ENCODE results near the gene PTPN23.

Gene PTPN23

GRCh38 chr3:47425383-47425778, 44.6 kb downstream of the PTPN23 start:
- POLR2A ChIA-PET, result no interaction called here

GRCh38 chr3:47425959-47426358, 45.1 kb downstream of the PTPN23 start:
- CTCF ChIA-PET, result interaction anchor here (1.2 to 1.6 kb wide), 3 partner anchors 10 to 49 kb away, joined by 3 to 5 read pairs (median 4); partner anchors contain the start of gene SCAP
- POLR2A ChIA-PET, result interaction anchor here (0.6 kb wide), 1 partner anchor 1493 kb away, joined by 3 read pairs; no protein-coding TSS in a partner anchor
- DNase-seq (ENCODE audit: extremely low spot score), result no peak
- TF ChIP-seq CTCF (IDR thresholded peaks at IDR 0.05; ENCODE audit: control extremely low read depth, extremely low read depth, low read depth, missing control alignments), result no peak

More at GRCh38 chr3:47425383-47425778, 44.6 kb downstream of the PTPN23 start:
- CTCF ChIA-PET, result interaction anchor here (1.3 to 1.6 kb wide), 2 partner anchors 11 to 50 kb away, joined by 4 to 5 read pairs; partner anchors contain the start of gene SCAP
- DNase-seq (ENCODE audit: extremely low spot score), result no peak
- TF ChIP-seq CTCF (IDR thresholded peaks at IDR 0.05; ENCODE audit: control extremely low read depth, extremely low read depth, low read depth, missing control alignments), result no peak

GRCh38 chr3:47427866-47428265, 47.0 kb downstream of the PTPN23 start:
- POLR2A ChIA-PET, result no interaction called here
- CTCF ChIA-PET, result interaction anchor here (1.3 kb wide), 2 partner anchors 17 to 44 kb away, joined by 3 read pairs; no protein-coding TSS in a partner anchor
- no peak for DNase-seq (ENCODE audit: extremely low spot score)
- TF ChIP-seq CTCF (IDR thresholded peaks at IDR 0.05; ENCODE audit: control extremely low read depth, extremely low read depth, low read depth, missing control alignments), result no peak

- DNase-seq (ENCODE audit: extremely low spot score), result no peak
- POLR2A ChIA-PET, result no interaction called here
- no peak for TF ChIP-seq CTCF (IDR thresholded peaks at IDR 0.05; ENCODE audit: control extremely low read depth, extremely low read depth, low read depth, missing control alignments)
- CTCF ChIA-PET, result interaction anchor here (1.3 to 4.2 kb wide), 3 partner anchors 8 to 16 kb away, joined by 3 to 21 read pairs (median 9); no protein-coding TSS in a partner anchor
These were observed 47.8 kb downstream of the PTPN23 start for GRCh38 chr3:47428662-47429061.

GRCh38 chr3:47429476-47430270, 48.9 kb downstream of the PTPN23 start:
- TF ChIP-seq CTCF (IDR thresholded peaks at IDR 0.05; ENCODE audit: control extremely low read depth, extremely low read depth, low read depth, missing control alignments), result no peak
- no peak for DNase-seq (ENCODE audit: extremely low spot score)
- ChIA-PET POLR2A (no interaction called here), CTCF (interaction anchor here (2.7 to 4.2 kb wide), 2 partner anchors 9 to 10 kb away, joined by 9 to 21 read pairs; no protein-coding TSS in a partner anchor)

GRCh38 chr3:47430606-47431005, 49.8 kb downstream of the PTPN23 start:
- ChIA-PET POLR2A (interaction anchor here (0.6 kb wide), 1 partner anchor 123 kb away, joined by 3 read pairs; no protein-coding TSS in a partner anchor), CTCF (interaction anchor here (0.7 to 4.2 kb wide), 3 partner anchors 9 to 15 kb away, joined by 3 to 21 read pairs (median 9); no protein-coding TSS in a partner anchor)
- DNase-seq (ENCODE audit: extremely low spot score), result no peak
- TF ChIP-seq CTCF (IDR thresholded peaks at IDR 0.05; ENCODE audit: control extremely low read depth, extremely low read depth, low read depth, missing control alignments), result no peak
